Gastrocnemius medialis (tissue), 4 donors: ENCODE data around the gene PRKAG1. TPM values are rescaled to one million over a fixed set of nuclear protein-coding genes. Genes with fewer than 3 reads are reported as not detected.

ENCODE experiments used
- ATAC-seq, 2 donors: fragments of 150-250 bp; one replicate each; pipeline ENCODE4 v1.9.1; 2016
- DNase-seq, 2 donors: peaks; one replicate each; pipeline ENCODE4 v3.0.0-alpha.2; 2019
- H3K27ac ChIP-seq, 4 donors: fragments of 200-600 bp; sonication (generic); 1 replicate in 1 of 4; 2 replicates in 3 of 4; pipeline ENCODE4 v1.5.1; 2016 to 2018; ENCODE audit warnings: mild to moderate bottlenecking in 2 of 4, moderate library complexity in 1 of 4
- H3K27me3 ChIP-seq, 3 donors: fragments of 200-600 bp; sonication (generic) in 2 of 3; 1 replicate in 1 of 3; 2 replicates in 2 of 3; pipeline versions ENCODE4 v1.5.1 to v1.6.0; 2016 to 2019; ENCODE audit warnings: mild to moderate bottlenecking in 1 of 3, moderate library complexity in 1 of 3
- H3K36me3 ChIP-seq, 2 donors: fragments of 200-600 bp; sonication (generic) in 1 of 2; one replicate each; pipeline ENCODE4 v1.5.1; 2017 to 2018
- H3K4me1 ChIP-seq, 2 donors: fragments of 200-600 bp; sonication (generic) in 1 of 2; one replicate each; pipeline ENCODE4 v1.5.1; 2016 to 2017; ENCODE audit warnings: mild to moderate bottlenecking in 2 of 2
- H3K4me3 ChIP-seq, 4 donors: fragments of 200-600 bp; sonication (generic) in 3 of 4; 1 replicate in 1 of 4; 2 replicates in 3 of 4; pipeline ENCODE4 v1.5.1; 2016 to 2019; ENCODE audit warnings: mild to moderate bottlenecking in 2 of 4
- H3K9me3 ChIP-seq, 3 donors: fragments of 200-600 bp; sonication (generic) in 2 of 3; 1 replicate in 1 of 3; 2 replicates in 2 of 3; pipeline ENCODE4 v1.5.1; 2016 to 2019
- CTCF ChIP-seq, 5 experiments: fragments of 450-650 bp in 3 of 5; fragments of 200-600 bp in 2 of 5; sonication (generic) in 2 of 5; IDR thresholded peaks in 4 of 5; conservative IDR thresholded peaks in 1 of 5; 1 replicate in 4 of 5; 2 replicates in 1 of 5; pipeline ENCODE4 v1.5.1; 2016 to 2019; ENCODE audit warnings: antibody characterized with exemption in 5 of 5, mild to moderate bottlenecking in 3 of 5, moderate library complexity in 3 of 5
- POLR2A ChIP-seq, 2 donors: fragments of 450-650 bp; IDR thresholded peaks; one replicate each; pipeline ENCODE4 v1.6.1; 2017; ENCODE audit warnings: antibody characterized with exemption in 2 of 2, mild to moderate bottlenecking in 2 of 2, moderate library complexity in 2 of 2
- in situ Hi-C, 4 donors: fragments of 200-750 bp; cut with MboI; loops; one replicate each; pipeline versions ENCODE4 v1.15.0 to v1.8.0; 2017; ENCODE audit warnings: low sequenced_read_pairs in 4 of 4
- intact Hi-C: fragments of 100-400 bp; cut with DNase I; formaldehyde crosslinking; loops from one replicate; pipeline ENCODE4 v1.15.1; 2023; ENCODE audit warnings: low total_unique reads
- total RNA-seq, 4 donors: library from RNA; depleted of rRNA; stranded (reverse); fragments of >200 nt; gene quantifications; one replicate each; pipeline versions ENCODE4 v1.1.0 to v1.2.3, GENCODE V29; 2016

The PRKAG1 gene
- total RNA-seq, 4 donors from 2014 or later: 67.4 to 97.7 (median 83.9) TPM

DNA sequence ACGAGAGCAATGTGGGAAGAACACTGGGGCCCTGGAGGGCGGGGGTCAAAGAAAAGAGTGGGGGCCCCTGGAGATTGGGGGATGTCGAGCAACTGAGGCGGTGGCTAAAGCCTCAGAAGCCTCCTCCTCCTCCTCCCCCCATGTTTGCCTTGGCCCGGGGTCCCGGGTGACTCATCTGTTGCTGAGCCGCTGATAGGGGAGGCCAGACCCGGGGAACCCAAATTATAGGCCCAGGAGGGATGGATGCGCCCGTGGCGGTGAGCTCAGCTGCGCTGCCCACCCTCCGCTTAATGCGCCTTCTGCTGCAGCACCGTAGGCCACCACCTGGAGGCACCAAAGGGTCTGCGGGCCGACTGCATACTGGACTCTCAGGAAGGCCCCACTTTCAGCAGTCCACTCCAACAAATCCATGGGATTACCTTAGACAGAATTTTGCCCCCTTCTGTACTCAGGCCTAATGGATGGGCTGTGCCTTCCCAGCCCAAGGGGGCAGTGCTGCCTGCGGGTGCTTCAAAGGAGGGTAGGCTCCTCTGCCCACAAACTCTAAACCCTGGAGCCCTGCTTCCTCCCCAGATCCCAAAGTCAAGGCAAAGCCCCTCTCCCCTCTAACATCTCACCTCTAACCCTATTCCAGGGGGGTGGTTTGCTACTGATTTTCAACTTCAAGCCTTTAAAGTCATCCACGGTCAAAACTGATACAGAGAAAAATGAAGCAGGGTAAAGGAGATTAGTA lies 44.5 kb downstream of the PRKAG1 start:
- Histone ChIP-seq H3K4me1 (peaks cover 15 to 19% of the 10 kb centered on the region in 2 donors), H3K27ac (no peak overlapping the region), H3K9me3 (no peaks in the 10 kb centered on the region), H3K4me3 (no peak overlapping the region), H3K27me3 (peaks cover 86 to 96% (median 94%) of the 10 kb centered on the region in 3 donors), H3K36me3 (no peaks in the 10 kb centered on the region)
- intact Hi-C loops (no loop called here), in situ Hi-C loops (no loop called here)
- ATAC-seq: peak in 1 of 2 donors; percentile 30
- DNase-seq: peak in 1 of 2 donors; percentile 39
- TF ChIP-seq CTCF (IDR thresholded peaks at IDR 0.05 in 4 of 5, conservative IDR thresholded peaks at IDR 0.05 in 1 of 5) (peak in 4 of 5 experiments; percentile 27 to 45 (median 34)), POLR2A (IDR thresholded peaks at IDR 0.05) (no peak)

GRCh38 chr12:48973531-48973930 lies 45.0 kb downstream of the PRKAG1 start:
- intact Hi-C loops: no loop called here
- peaks cover 10 to 13% of the 10 kb centered on the region in 2 donors for H3K4me1 ChIP-seq
- TF ChIP-seq CTCF (IDR thresholded peaks at IDR 0.05 in 4 of 5, conservative IDR thresholded peaks at IDR 0.05 in 1 of 5): no peak
- no peak for TF ChIP-seq POLR2A (IDR thresholded peaks at IDR 0.05)
- H3K27me3 ChIP-seq: peaks cover 80 to 92% (median 88%) of the 10 kb centered on the region in 3 donors
- no peak overlapping the region for H3K4me3 ChIP-seq
- DNase-seq: peak in 1 of 2 donors; percentile 46
- peak overlapping the region in 1 of 4 donors; percentile 33 for H3K27ac ChIP-seq
- no peaks in the 10 kb centered on the region for H3K36me3 ChIP-seq
- in situ Hi-C loops: no loop called here
- no peaks in the 10 kb centered on the region for H3K9me3 ChIP-seq
- no peak for ATAC-seq

DNA sequence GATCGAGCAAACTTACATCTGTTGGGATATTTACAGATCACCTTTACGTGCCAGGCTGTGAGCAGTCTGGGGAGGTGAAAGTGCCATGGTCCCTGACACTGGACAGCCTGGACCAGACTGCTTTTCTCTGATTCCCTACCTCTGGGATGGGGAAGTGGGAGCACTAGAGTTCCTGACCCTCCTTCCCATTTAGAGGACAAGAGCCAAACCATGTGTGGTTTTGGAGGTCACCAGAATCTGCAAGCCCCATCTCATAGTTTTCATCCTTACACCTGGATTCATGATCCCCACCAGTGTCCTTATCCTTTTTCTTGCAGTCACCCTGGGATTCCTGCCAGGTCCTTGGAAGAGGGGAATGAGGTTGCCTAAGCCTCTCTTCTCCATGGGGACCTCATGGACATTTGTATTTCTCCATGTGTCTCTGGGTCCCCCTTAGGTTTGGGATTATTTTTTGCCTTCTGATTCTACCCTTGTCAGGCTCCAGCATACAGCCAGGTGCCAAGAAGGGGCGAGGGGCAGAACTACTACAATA lies 45.6 kb downstream of the PRKAG1 start:
- ATAC-seq: no peak
- Histone ChIP-seq H3K27me3 (peaks cover 75 to 87% (median 83%) of the 10 kb centered on the region in 3 donors), H3K36me3 (no peaks in the 10 kb centered on the region), H3K4me3 (no peak overlapping the region), H3K9me3 (no peaks in the 10 kb centered on the region), H3K4me1 (peaks cover 7 to 9% of the 10 kb centered on the region in 2 donors), H3K27ac (peak overlapping the region in 1 of 4 donors; percentile 33)
- TF ChIP-seq CTCF (IDR thresholded peaks at IDR 0.05 in 4 of 5, conservative IDR thresholded peaks at IDR 0.05 in 1 of 5) (no peak), POLR2A (IDR thresholded peaks at IDR 0.05) (no peak)
- in situ Hi-C loops: no loop called here
- intact Hi-C loops: no loop called here
- no peak for DNase-seq

- intact Hi-C loops (no loop called here), in situ Hi-C loops (no loop called here)
- Histone ChIP-seq H3K4me1 (peaks cover 7 to 9% of the 10 kb centered on the region in 2 donors), H3K4me3 (no peak overlapping the region), H3K27me3 (peaks cover 68 to 81% (median 77%) of the 10 kb centered on the region in 3 donors), H3K36me3 (no peaks in the 10 kb centered on the region), H3K9me3 (no peaks in the 10 kb centered on the region), H3K27ac (no peak overlapping the region)
- no peak for DNase-seq
- no peak for TF ChIP-seq POLR2A (IDR thresholded peaks at IDR 0.05)
- no peak for TF ChIP-seq CTCF (IDR thresholded peaks at IDR 0.05 in 4 of 5, conservative IDR thresholded peaks at IDR 0.05 in 1 of 5)
- ATAC-seq: no peak
These were observed 46.2 kb downstream of the PRKAG1 start for GRCh38 chr12:48972213-48972951.
